T-helper 17 cell (primary cell): Measurements from ENCODE around the gene PSAP. TPM values are rescaled to one million over a fixed set of nuclear protein-coding genes. Genes with fewer than 3 reads are reported as not detected.

ENCODE experiments used
- ATAC-seq: fragments of 150-1000 bp; cut with Tn5 transposase; 2 replicates; pipeline ENCODE4 v1.10.0; 2021; ENCODE audit warnings: mild to moderate bottlenecking, moderate library complexity
- DNase-seq, 3 donors: peaks; one replicate each; pipeline versions ENCODE4 v3.0.0 to v3.0.0-alpha.2; 2020 to 2021
- H3K9me3 ChIP-seq: one replicate; pipeline ENCODE4 v1.7.0; 2013; ENCODE audit warnings: low read length, mild to moderate bottlenecking; ENCODE audit not compliant: control insufficient read depth, poor library complexity, severe bottlenecking
- H3K27ac Mint-ChIP-seq: one replicate; pipeline ENCODE4 v1.8.0; 2022; ENCODE audit warnings: mild to moderate bottlenecking, moderate library complexity, mixed read lengths
- H3K27me3 Mint-ChIP-seq: one replicate; pipeline ENCODE4 v1.8.0; 2022; ENCODE audit warnings: mixed read lengths
- H3K36me3 Mint-ChIP-seq: one replicate; pipeline ENCODE4 v1.8.0; 2022; ENCODE audit warnings: low read depth, mixed read lengths
- H3K4me1 Mint-ChIP-seq: one replicate; pipeline ENCODE4 v1.8.0; 2022; ENCODE audit warnings: mild to moderate bottlenecking, mixed read lengths
- H3K4me3 Mint-ChIP-seq: one replicate; pipeline ENCODE4 v1.8.0; 2022; ENCODE audit warnings: mild to moderate bottlenecking, moderate library complexity, mixed read lengths
- total RNA-seq, 4 donors: library from RNA in 2 of 4; stranded (reverse) in 2 of 4; gene quantifications; one replicate each; pipeline ENCODE4 v1.2.3 and lab custom pipeline; 2022 to 2026

PSAP gene
- total RNA-seq, 2 donors from 2014 or later: 225 to 235 TPM

DNA sequence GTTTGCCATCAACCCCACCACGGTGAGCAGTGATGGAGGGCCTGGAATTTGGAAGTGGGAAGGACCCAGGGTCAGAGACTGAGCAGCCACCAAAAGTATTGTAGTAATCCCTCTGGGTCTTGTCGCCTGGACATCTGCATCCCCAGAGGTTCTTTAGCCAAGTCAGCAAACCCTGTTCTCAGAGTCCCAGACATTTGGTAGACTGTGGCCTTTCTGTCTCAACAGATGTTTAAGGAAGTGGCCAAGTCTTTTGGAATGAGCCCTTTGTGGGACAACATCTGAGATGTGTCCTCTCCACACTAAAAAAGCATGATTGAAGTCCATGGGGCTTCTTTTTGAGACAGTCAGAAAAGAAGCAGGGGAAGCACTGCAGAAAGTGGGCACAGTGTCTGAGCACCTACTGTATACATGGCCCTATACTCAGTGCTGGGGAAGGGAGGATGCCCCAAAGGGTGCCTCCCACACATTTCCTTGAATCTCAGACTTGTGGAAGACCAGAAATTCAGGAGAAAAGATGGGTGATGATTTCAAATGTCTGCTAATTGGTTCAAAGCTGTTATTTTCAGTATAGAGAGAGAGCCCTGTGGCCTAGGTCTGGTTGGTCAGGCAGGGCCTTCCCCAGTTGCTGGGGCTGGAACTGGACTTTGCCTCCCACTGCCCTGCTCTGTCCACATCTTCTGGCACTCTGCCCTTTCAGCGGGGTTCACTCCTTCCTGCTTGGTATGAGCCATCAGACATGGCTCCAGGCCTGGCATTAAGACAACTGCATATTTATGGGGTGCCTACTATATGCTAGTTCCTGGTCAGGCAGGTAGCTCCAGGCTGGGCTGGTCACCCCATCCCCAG lies 51.2 kb downstream of the PSAP start:
- DNase-seq: no peak
- Mint-ChIP-seq H3K27me3 (no peaks in the 10 kb centered on the region), H3K4me3 (no peak overlapping the region), H3K36me3 (no peaks in the 10 kb centered on the region), H3K27ac (no peak overlapping the region), H3K4me1 (peaks cover 8% of the 10 kb centered on the region)
- ATAC-seq: no peak
- no peaks in the 10 kb centered on the region for H3K9me3 ChIP-seq

DNA sequence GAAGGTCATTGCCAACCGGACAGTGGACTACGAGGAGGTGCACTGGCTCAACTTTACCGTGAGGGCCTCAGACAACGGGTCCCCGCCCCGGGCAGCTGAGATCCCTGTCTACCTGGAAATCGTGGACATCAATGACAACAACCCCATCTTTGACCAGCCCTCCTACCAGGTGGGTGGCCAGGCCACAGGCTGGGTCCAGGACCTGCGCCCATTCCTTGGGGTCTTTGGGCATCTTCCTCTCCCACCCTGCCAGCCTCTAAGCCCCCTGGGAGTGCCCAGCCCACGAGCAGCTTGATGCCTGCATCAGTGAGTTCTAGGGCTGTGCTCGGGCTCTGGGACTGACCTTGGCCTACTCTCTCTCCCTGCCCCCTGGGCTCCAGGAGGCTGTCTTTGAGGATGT lies 51.9 kb downstream of the PSAP start:
- ATAC-seq (no peak), DNase-seq (no peak)
- no peaks in the 10 kb centered on the region for H3K36me3 Mint-ChIP-seq
- no peak overlapping the region for H3K27ac Mint-ChIP-seq
- H3K4me1 Mint-ChIP-seq: peaks cover 8% of the 10 kb centered on the region
- no peak overlapping the region for H3K4me3 Mint-ChIP-seq
- no peaks in the 10 kb centered on the region for H3K27me3 Mint-ChIP-seq
- H3K9me3 ChIP-seq: no peaks in the 10 kb centered on the region

DNA sequence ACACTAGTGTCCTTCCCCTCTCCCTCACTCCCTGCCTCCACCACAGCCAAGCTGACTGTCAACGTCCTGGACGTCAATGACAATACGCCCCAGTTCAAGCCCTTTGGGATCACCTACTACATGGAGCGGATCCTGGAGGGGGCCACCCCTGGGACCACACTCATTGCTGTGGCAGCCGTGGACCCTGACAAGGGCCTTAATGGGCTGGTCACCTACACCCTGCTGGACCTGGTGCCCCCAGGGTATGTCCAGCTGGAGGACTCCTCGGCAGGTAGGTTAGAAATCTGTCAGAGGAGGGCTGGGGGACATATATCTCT lies 52.8 kb downstream of the PSAP start:
- peaks cover 3% of the 10 kb centered on the region for H3K36me3 Mint-ChIP-seq
- H3K4me1 Mint-ChIP-seq: peaks cover 8% of the 10 kb centered on the region
- no peak overlapping the region for H3K27ac Mint-ChIP-seq
- no peak overlapping the region for H3K4me3 Mint-ChIP-seq
- no peaks in the 10 kb centered on the region for H3K9me3 ChIP-seq
- no peaks in the 10 kb centered on the region for H3K27me3 Mint-ChIP-seq
- no peak for ATAC-seq
- no peak for DNase-seq

DNA sequence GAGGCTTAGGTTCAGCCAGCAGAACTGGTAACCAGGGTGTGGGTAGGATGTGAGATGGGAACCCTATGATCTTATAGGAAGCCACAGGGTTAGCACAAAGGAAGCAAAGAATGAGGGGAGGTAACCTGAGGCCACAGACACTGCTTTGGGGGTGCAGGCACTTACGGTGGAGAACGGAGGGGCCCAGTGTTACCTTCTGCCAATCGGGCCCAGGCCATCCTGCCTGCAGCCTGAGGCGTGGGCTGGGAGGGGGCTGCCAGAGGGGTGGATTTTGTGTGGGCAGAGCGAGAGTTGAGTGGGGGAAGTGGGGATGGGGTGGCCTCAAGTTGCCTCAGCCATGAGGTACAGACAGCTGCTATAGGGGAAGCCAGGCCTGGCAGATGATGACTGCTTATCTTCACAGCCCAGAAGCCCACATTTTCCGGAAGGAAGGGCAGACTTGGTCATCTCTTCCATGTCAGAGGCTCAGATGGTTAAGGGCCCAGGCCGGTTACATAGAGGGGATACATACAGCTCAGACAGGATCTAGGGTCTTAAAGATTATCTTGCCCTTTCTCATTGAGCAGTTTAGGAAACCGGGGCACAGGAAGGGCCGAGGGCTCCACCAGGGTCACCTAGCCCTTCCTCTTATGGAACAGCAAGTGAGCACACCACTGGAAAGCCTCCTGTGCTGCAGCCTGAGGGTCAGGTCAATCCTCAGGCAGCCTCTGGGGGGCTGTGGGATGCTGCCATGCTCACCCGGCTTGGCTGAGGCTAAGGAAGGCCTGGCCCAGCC lies 53.3 kb downstream of the PSAP start:
- H3K4me3 Mint-ChIP-seq: no peak overlapping the region
- ATAC-seq (no peak), DNase-seq (no peak)
- no peak overlapping the region for H3K27ac Mint-ChIP-seq
- peaks cover 3% of the 10 kb centered on the region for H3K36me3 Mint-ChIP-seq
- no peaks in the 10 kb centered on the region for H3K27me3 Mint-ChIP-seq
- H3K9me3 ChIP-seq: no peaks in the 10 kb centered on the region
- H3K4me1 Mint-ChIP-seq: peaks cover 8% of the 10 kb centered on the region

DNA sequence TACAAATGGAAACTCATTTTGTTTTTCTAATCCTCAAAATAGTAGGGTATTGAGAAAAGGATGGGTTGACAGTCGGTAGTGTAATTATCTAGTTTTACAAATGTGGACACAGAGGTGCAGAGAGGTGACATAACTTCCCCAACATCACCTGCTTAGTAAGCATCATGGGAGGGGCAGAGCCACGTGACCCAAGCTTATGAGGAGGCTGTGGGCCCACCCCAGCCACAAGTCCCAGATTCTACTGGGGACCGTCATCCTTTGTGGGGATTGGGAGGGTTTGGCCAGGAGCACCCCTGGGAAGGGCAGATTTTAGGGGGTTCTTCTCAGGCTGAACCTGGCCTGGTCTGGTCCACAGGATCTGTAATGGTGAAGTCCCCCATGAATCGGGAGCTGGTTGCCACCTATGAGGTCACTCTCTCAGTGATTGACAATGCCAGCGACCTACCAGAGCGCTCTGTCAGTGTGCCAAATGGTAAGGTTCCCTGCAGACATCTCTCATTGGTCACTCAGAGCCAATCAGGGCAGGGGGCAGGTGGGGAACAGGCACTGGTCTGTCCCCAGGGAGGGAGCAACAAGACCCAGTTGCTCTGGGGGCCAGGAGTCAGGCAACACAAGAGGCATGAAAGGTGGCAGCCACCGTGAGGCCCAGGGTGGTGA lies 54.2 kb downstream of the PSAP start:
- Mint-ChIP-seq H3K4me3 (no peak overlapping the region), H3K27me3 (no peaks in the 10 kb centered on the region), H3K36me3 (peaks cover 3% of the 10 kb centered on the region), H3K4me1 (peaks cover 8% of the 10 kb centered on the region), H3K27ac (no peak overlapping the region)
- DNase-seq (no peak), ATAC-seq (no peak)
- H3K9me3 ChIP-seq: no peaks in the 10 kb centered on the region

DNA sequence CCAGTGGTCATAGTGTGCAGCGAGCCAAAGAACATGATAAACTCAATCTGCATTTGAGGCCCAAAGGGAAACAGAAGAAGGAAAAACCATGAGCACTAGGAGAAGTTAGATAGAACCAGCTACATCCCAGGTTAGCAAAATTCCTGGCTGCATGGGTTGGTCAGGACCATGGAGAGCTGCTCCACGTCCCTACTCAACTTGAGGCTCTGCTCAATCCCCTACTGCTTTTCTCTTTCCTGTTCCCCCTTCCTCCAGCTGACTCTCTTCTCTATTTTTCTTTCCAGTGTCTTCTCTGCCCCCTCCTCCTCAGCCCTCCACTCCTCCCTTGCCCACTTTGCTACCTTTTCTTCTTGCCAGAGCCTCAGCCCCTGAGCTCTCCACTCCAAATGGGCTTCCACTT lies 55.8 kb downstream of the PSAP start:
- no peaks in the 10 kb centered on the region for H3K9me3 ChIP-seq
- no peak for DNase-seq
- Mint-ChIP-seq H3K27me3 (no peaks in the 10 kb centered on the region), H3K36me3 (peaks cover 3% of the 10 kb centered on the region), H3K27ac (no peak overlapping the region), H3K4me3 (no peak overlapping the region), H3K4me1 (peaks cover 10% of the 10 kb centered on the region)
- ATAC-seq: no peak

DNA sequence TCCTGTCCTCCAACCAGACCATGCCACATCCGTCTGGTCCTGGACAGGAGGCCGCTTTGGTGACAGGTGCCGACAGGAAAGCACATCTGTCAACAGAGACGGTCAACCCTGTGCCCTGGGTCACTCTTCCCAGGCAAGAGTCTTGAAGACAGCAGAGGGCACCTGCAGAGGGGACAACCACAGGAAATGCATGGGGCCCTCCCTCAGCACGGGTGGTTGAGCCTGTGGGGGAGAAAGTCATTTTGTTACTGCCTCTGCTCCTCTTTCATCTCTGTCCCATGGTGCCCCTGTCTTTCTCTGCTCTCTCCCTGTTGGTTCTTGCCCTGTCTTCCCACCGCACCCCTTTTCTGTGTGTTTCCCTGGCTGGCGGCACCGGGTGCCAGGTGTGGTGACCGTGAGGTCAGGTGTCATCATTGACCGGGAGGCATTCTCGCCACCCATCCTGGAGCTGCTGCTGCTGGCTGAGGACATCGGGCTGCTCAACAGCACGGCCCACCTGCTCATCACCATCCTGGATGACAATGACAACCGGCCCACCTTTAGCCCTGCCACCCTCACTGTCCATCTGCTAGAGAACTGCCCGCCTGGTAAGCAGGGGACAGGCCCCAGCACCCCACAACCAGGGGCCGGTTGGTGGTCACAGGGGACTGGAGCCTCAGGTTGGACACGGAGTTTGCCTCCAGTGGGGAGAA lies 60.2 kb downstream of the PSAP start:
- no peak for ATAC-seq

DNA sequence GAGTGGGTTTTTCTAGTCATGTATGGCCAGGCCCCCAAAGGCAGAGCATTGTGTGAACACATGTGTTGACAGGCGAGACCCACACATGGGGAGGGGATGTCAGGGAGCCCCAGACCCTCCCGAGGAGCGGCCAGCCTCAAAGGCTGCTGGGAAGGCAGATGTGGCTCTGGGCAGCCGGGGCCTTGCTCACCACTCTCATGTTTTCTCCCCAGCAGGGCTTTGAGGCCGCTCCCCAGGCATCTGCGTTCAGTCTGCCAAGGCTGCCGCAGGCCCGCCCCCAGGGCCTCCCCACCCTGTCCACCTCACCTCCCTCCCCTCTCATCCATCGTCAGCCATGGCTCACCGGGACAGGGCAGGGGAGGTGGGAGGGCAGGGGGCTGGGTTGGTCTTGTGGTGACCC lies 61.2 kb downstream of the PSAP start:
- Mint-ChIP-seq H3K27ac (no peak overlapping the region), H3K4me3 (no peak overlapping the region), H3K4me1 (peaks cover 4% of the 10 kb centered on the region), H3K36me3 (peaks cover 6% of the 10 kb centered on the region), H3K27me3 (no peaks in the 10 kb centered on the region)
- DNase-seq (no peak), ATAC-seq (no peak)
- no peaks in the 10 kb centered on the region for H3K9me3 ChIP-seq

More for the DNA sequence above, 60.2 kb downstream of the PSAP start:
- no peak for DNase-seq
- Mint-ChIP-seq H3K36me3 (peaks cover 6% of the 10 kb centered on the region), H3K4me1 (peaks cover 4% of the 10 kb centered on the region), H3K27ac (no peak overlapping the region), H3K4me3 (no peak overlapping the region), H3K27me3 (no peaks in the 10 kb centered on the region)
- H3K9me3 ChIP-seq: no peaks in the 10 kb centered on the region

DNA sequence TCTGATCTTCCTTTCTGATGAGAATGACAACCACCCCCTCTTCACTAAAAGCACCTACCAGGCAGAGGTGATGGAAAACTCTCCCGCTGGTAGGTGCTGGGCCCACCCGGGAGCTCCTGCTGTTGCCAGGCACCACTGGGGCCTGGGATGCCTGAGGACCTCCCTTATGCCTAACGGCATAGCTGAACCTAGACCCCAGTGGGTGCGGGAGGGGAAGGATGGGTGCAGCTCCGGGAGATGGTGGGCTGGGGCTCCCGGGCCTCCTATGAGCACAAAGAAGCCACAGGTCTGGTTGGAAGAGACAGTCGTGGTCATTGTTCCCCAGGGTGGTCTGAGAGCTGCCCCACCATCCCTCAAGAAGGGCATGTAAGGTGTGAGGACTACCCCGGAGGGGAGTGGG lies 62.1 kb downstream of the PSAP start:
- Mint-ChIP-seq H3K4me1 (peaks cover 4% of the 10 kb centered on the region), H3K27me3 (no peaks in the 10 kb centered on the region), H3K36me3 (peaks cover 6% of the 10 kb centered on the region), H3K4me3 (no peak overlapping the region), H3K27ac (no peak overlapping the region)
- no peak for ATAC-seq
- DNase-seq: no peak
- H3K9me3 ChIP-seq: no peaks in the 10 kb centered on the region

DNA sequence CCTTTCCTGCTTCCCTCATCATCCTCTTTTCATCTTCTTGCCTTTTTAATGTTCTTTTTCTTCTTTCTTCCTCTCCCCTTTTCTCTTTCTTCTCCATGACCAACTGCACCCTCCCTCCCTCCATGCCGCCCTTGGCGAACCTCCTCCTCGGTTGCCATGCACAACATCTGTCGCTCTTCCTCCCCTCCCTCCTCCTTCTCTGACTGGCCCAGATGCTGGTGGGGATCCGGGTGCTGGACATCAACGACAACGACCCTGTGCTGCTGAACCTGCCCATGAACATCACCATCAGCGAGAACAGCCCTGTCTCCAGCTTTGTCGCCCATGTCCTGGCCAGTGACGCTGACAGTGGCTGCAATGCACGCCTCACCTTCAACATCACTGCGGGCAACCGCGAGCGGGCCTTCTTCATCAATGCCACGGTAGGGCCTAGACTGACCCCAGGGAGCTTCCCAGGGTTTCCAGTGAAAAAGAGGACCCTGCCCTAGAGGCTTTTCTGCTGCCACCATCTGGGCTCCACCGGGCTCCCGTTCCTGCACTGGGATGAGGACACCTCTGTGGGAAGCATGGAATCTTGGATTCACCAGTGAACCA lies 66.3 kb downstream of the PSAP start:
- peaks cover 3% of the 10 kb centered on the region for H3K36me3 Mint-ChIP-seq
- H3K4me3 Mint-ChIP-seq: no peak overlapping the region
- H3K27ac Mint-ChIP-seq: no peak overlapping the region
- H3K9me3 ChIP-seq: no peaks in the 10 kb centered on the region
- DNase-seq: no peak
- ATAC-seq: no peak
- no peaks in the 10 kb centered on the region for H3K27me3 Mint-ChIP-seq
- peaks cover 11% of the 10 kb centered on the region for H3K4me1 Mint-ChIP-seq

DNA sequence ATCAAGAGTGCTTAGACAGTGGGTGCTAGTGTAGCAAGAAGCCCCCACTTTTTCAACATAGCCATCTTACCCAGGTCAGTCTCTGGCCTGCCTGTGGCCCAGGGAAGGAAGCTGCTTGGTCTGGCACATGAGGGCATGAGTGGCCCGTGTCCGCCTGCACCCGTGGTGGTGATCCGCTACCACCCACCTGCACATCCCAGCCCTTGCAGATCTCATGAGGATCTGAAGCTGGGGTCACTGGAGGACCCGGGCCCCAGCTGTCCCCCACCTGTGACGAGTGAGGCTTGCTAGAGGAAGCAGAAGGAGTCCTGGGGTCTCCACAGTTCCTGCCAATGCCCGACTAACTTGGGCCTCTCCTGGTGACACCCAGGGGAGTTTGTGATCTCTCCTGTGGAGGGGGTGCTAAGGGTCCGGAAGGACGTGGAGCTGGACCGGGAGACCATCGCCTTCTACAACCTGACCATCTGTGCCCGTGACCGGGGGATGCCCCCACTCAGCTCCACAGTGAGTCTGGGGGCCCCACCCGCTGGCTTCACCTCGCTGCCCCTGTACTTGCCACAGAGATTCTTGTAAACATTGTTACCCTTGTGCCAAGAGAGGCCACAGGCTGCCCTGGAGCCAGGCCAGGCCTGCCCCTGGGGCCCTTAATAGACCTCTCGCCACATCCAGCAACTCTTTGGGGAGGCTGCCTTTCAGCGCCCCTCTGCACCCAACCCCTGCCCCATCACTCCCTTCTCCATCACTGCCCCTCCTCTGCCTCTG lies 67.0 kb downstream of the PSAP start:
- H3K36me3 Mint-ChIP-seq: no peaks in the 10 kb centered on the region
- DNase-seq (no peak), ATAC-seq (no peak)
- no peak overlapping the region for H3K27ac Mint-ChIP-seq
- no peaks in the 10 kb centered on the region for H3K9me3 ChIP-seq
- H3K27me3 Mint-ChIP-seq: no peaks in the 10 kb centered on the region
- peaks cover 9% of the 10 kb centered on the region for H3K4me1 Mint-ChIP-seq
- no peak overlapping the region for H3K4me3 Mint-ChIP-seq

DNA sequence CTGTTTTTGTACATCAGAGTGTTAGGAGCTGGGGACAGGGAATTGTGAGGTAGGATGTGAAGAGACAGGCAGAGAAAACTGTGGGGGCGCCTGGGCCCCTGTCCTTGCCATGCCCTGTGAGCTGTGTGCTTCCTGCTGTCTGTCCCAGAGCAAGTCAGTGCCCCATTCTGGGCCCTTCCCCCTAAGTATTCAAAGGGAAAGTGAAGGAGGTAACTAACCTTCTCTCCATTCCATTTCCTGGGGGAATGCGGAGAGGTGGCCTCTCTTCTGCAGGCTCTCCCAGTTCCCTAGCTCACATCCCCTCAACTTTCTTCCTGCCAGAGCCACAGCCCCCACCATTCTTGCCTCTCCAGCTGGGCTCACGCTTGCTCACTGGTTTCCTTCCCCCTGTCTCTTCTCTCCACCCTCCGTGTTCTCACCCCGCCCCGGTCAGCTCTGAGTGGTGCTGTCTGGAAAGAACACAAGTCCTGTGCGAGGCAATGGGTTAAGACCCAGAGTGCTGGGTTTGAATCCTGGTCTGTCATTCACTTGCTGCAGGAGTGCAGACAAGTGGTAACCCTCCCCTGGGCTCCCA lies 68.0 kb downstream of the PSAP start:
- H3K9me3 ChIP-seq: no peaks in the 10 kb centered on the region
- Mint-ChIP-seq H3K27me3 (no peaks in the 10 kb centered on the region), H3K4me1 (peaks cover 9% of the 10 kb centered on the region), H3K36me3 (no peaks in the 10 kb centered on the region), H3K4me3 (no peak overlapping the region), H3K27ac (no peak overlapping the region)
- DNase-seq (no peak), ATAC-seq (no peak)
